ENCODE results near the gene GREB1.
A peak's percentile ranks its signal among the peaks of the same experiment; 100 is the strongest.

Gene GREB1

GRCh38 chr2:11583840-11584524 is 50.1 kb downstream of the GREB1 start:
- Histone ChIP-seq H3K9me3 (ENCODE audit: insufficient read depth, low read length) (no peaks in the 10 kb centered on the region), H3K36me3 (replicated peaks; ENCODE audit: low read depth, low read length) (no peaks in the 10 kb centered on the region), H3K4me2 (ENCODE audit: low read length) (no peak overlapping the region), H3K27me3 (ENCODE audit: low read depth, low read length) (no peaks in the 10 kb centered on the region), H3K9ac (ENCODE audit: low read length) (no peak overlapping the region), H2AFZ (ENCODE audit: low read depth, low read length) (no peak overlapping the region), H3K27ac (ENCODE audit: low read length) (no peak overlapping the region), H3K4me1 (ENCODE audit: low read length) (peaks cover 3% of the 10 kb centered on the region; the same call in 1 of the 2 replicates), H4K20me1 (ENCODE audit: insufficient read depth, low read length) (no peaks in the 10 kb centered on the region), H3K4me3 (ENCODE audit: low read length) (no peak overlapping the region), H3K79me2 (ENCODE audit: low read length) (no peaks in the 10 kb centered on the region)
- no peak for TF ChIP-seq EZH2phosphoT487 (IDR thresholded peaks at IDR 0.05; ENCODE audit: low read depth)
- peak; percentile 88 for TF ChIP-seq CTCF (IDR thresholded peaks at IDR 0.05; ENCODE audit: low read depth, low read length)

GRCh38 chr2:11584525-11585056 is 50.7 kb downstream of the GREB1 start:
- H4K20me1 ChIP-seq (ENCODE audit: insufficient read depth, low read length), result no peaks in the 10 kb centered on the region
- no peaks in the 10 kb centered on the region for H3K36me3 ChIP-seq (replicated peaks; ENCODE audit: low read depth, low read length)
- H3K79me2 ChIP-seq (ENCODE audit: low read length), result no peaks in the 10 kb centered on the region
- TF ChIP-seq EZH2phosphoT487 (IDR thresholded peaks at IDR 0.05; ENCODE audit: low read depth) (no peak), CTCF (IDR thresholded peaks at IDR 0.05; ENCODE audit: low read depth, low read length) (no peak)
- no peak overlapping the region for H2AFZ ChIP-seq (ENCODE audit: low read depth, low read length)
- H3K9me3 ChIP-seq (ENCODE audit: insufficient read depth, low read length), result no peaks in the 10 kb centered on the region
- H3K9ac ChIP-seq (ENCODE audit: low read length), result no peak overlapping the region
- H3K27me3 ChIP-seq (ENCODE audit: low read depth, low read length), result no peaks in the 10 kb centered on the region
- H3K4me3 ChIP-seq (ENCODE audit: low read length), result no peak overlapping the region
- H3K4me1 ChIP-seq (ENCODE audit: low read length), result peaks cover 3% of the 10 kb centered on the region; the same call in 1 of the 2 replicates
- H3K27ac ChIP-seq (ENCODE audit: low read length), result no peak overlapping the region
- no peak overlapping the region for H3K4me2 ChIP-seq (ENCODE audit: low read length)

- Histone ChIP-seq H4K20me1 (ENCODE audit: insufficient read depth, low read length) (no peaks in the 10 kb centered on the region), H3K36me3 (replicated peaks; ENCODE audit: low read depth, low read length) (no peaks in the 10 kb centered on the region), H3K4me3 (ENCODE audit: low read length) (no peak overlapping the region), H3K27me3 (ENCODE audit: low read depth, low read length) (no peaks in the 10 kb centered on the region), H3K4me2 (ENCODE audit: low read length) (no peak overlapping the region), H3K27ac (ENCODE audit: low read length) (no peak overlapping the region), H3K4me1 (ENCODE audit: low read length) (peaks cover 3% of the 10 kb centered on the region; the same call in 1 of the 2 replicates), H3K9me3 (ENCODE audit: insufficient read depth, low read length) (no peaks in the 10 kb centered on the region), H3K79me2 (ENCODE audit: low read length) (no peaks in the 10 kb centered on the region), H3K9ac (ENCODE audit: low read length) (no peak overlapping the region), H2AFZ (ENCODE audit: low read depth, low read length) (no peak overlapping the region)
- TF ChIP-seq EZH2phosphoT487 (IDR thresholded peaks at IDR 0.05; ENCODE audit: low read depth) (no peak), CTCF (IDR thresholded peaks at IDR 0.05; ENCODE audit: low read depth, low read length) (no peak)
Observed at GRCh38 chr2:11585071-11585470, 51.2 kb downstream of the GREB1 start.

- Histone ChIP-seq H3K4me1 (ENCODE audit: low read length) (peaks cover 3% of the 10 kb centered on the region; the same call in 1 of the 2 replicates), H3K4me3 (ENCODE audit: low read length) (no peak overlapping the region), H3K27me3 (ENCODE audit: low read depth, low read length) (peaks cover 7% of the 10 kb centered on the region; the same call in 1 of the 2 replicates), H2AFZ (ENCODE audit: low read depth, low read length) (no peak overlapping the region), H3K79me2 (ENCODE audit: low read length) (no peaks in the 10 kb centered on the region), H3K9ac (ENCODE audit: low read length) (no peak overlapping the region), H4K20me1 (ENCODE audit: insufficient read depth, low read length) (no peaks in the 10 kb centered on the region), H3K4me2 (ENCODE audit: low read length) (no peak overlapping the region), H3K27ac (ENCODE audit: low read length) (no peak overlapping the region), H3K36me3 (replicated peaks; ENCODE audit: low read depth, low read length) (no peaks in the 10 kb centered on the region), H3K9me3 (ENCODE audit: insufficient read depth, low read length) (no peaks in the 10 kb centered on the region)
- TF ChIP-seq CTCF (IDR thresholded peaks at IDR 0.05; ENCODE audit: low read depth, low read length) (no peak), EZH2phosphoT487 (IDR thresholded peaks at IDR 0.05; ENCODE audit: low read depth) (no peak)
Observed at GRCh38 chr2:11588228-11589110, 54.6 kb downstream of the GREB1 start.

Data from OCI-LY3 (cell line).